ENCODE results near the gene ZNF75A. TPM values are rescaled to one million over a fixed set of nuclear protein-coding genes. Genes with fewer than 3 reads are reported as not detected.
A peak's percentile ranks its signal among the peaks of the same experiment; 100 is the strongest.

Gene ZNF75A
- total and polyA plus RNA-seq, 9 of the 15 experiments (the other 6 are each of a cell fraction or from before 2014, with no cell fraction given), result 7.2 to 24.5 (median 17.1) TPM

DNA sequence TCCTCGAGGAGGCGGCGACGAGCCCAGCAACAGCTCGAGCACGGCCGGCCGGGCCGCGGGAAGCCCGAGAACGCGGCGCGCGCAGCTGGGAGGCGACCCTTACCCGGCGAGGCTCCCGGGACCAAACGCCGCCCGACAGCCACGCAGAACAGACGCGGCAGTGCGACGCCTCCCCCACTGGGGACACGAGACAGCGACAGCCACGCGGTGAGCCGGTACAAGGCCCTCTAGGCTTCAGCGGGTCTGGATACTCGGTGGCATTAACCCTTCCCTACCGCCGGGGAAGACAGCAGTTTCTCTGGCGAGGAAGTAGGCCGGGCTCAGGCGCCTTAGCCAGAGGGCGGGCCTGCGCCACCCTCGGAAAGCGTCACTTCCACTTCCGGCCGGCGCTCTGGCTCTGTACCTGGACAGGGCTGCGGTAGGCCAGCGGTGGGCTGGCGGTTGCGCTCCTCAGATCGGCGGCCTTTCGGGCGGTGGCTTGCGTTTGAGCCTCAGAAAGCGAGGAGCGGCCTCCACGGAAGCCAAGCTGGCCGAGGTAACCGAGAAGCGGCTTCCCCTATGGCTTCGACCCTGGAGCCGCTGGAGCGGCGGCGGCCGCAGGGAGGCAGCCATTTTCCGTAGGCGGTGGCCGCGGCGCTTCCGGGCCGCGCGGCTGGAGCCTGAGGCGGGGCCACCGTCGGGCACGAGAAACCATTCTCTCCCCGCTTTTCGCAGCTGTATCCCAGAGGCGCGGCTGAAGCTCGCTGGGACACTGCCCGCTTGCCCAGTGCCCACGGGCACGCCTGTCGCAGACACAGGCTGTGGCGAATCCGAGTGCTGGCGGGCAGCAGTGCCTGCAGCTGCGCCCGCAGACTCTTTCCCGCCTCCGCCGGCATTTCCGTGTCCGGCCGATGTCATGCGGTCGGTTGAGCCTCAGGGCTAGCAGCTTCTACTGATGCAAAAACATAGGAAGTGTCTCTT lies at the start of gene ZNF75A, which contains the start of gene TIGD7 (continued):
- TF ChIP-seq, protein P1, sequence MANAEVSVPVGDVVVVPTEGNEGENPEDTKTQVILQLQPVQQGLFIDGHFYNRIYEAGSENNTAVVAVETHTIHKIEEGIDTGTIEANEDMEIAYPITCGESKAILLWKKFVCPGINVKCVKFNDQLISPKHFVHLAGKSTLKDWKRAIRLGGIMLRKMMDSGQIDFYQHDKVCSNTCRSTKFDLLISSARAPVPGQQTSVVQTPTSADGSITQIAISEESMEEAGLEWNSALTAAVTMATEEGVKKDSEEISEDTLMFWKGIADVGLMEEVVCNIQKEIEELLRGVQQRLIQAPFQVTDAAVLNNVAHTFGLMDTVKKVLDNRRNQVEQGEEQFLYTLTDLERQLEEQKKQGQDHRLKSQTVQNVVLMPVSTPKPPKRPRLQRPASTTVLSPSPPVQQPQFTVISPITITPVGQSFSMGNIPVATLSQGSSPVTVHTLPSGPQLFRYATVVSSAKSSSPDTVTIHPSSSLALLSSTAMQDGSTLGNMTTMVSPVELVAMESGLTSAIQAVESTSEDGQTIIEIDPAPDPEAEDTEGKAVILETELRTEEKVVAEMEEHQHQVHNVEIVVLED (CRISPR knock-in tag; IDR thresholded peaks at IDR 0.05), result peak; percentile 40; the same call in 1 of the 2 replicates
- TF ChIP-seq SMAD1 (IDR thresholded peaks at IDR 0.05; ENCODE audit: low read depth, low read length, partially characterized antibody) (no peak), ETV1 (tag; conservative IDR thresholded peaks at IDR 0.05; ENCODE audit: low read depth) (peak; percentile 80), POLR2AphosphoS5 (IDR thresholded peaks at IDR 0.05; ENCODE audit: control insufficient read depth, insufficient read depth, low read depth, low read length) (peak; percentile 60), ETS2 (tag; IDR thresholded peaks at IDR 0.05; ENCODE audit: borderline replicate concordance, poor library complexity, severe bottlenecking) (no peak), KLF6 (CRISPR knock-in tag; IDR thresholded peaks at IDR 0.05; ENCODE audit: borderline replicate concordance) (no peak; the same call in 1 of the 2 replicates), KDM4B (IDR thresholded peaks at IDR 0.05; ENCODE audit: borderline replicate concordance in 2 of 2, low read depth in 1 of 2) (no peak), FOXA1 (IDR thresholded peaks at IDR 0.05; ENCODE audit: borderline replicate concordance) (no peak), POLR2H (tag; IDR thresholded peaks at IDR 0.05; ENCODE audit: low read depth) (peak; percentile 84), KDM2B (CRISPR knock-in tag; IDR thresholded peaks at IDR 0.05) (no peak), ZNF184 (CRISPR knock-in tag; IDR thresholded peaks at IDR 0.05) (no peak), CBX8 (IDR thresholded peaks at IDR 0.05; ENCODE audit: borderline replicate concordance, extremely low read depth, low read depth, low read length, poor library complexity, severe bottlenecking) (no peak), ZNF175 (CRISPR knock-in tag; IDR thresholded peaks at IDR 0.05; ENCODE audit: low read depth) (no peak)
- TF ChIP-seq, protein P2, sequence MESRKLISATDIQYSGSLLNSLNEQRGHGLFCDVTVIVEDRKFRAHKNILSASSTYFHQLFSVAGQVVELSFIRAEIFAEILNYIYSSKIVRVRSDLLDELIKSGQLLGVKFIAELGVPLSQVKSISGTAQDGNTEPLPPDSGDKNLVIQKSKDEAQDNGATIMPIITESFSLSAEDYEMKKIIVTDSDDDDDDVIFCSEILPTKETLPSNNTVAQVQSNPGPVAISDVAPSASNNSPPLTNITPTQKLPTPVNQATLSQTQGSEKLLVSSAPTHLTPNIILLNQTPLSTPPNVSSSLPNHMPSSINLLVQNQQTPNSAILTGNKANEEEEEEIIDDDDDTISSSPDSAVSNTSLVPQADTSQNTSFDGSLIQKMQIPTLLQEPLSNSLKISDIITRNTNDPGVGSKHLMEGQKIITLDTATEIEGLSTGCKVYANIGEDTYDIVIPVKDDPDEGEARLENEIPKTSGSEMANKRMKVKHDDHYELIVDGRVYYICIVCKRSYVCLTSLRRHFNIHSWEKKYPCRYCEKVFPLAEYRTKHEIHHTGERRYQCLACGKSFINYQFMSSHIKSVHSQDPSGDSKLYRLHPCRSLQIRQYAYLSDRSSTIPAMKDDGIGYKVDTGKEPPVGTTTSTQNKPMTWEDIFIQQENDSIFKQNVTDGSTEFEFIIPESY (CRISPR knock-in tag; IDR thresholded peaks at IDR 0.05), result peak; percentile 80
- TF ChIP-seq, protein P3, sequence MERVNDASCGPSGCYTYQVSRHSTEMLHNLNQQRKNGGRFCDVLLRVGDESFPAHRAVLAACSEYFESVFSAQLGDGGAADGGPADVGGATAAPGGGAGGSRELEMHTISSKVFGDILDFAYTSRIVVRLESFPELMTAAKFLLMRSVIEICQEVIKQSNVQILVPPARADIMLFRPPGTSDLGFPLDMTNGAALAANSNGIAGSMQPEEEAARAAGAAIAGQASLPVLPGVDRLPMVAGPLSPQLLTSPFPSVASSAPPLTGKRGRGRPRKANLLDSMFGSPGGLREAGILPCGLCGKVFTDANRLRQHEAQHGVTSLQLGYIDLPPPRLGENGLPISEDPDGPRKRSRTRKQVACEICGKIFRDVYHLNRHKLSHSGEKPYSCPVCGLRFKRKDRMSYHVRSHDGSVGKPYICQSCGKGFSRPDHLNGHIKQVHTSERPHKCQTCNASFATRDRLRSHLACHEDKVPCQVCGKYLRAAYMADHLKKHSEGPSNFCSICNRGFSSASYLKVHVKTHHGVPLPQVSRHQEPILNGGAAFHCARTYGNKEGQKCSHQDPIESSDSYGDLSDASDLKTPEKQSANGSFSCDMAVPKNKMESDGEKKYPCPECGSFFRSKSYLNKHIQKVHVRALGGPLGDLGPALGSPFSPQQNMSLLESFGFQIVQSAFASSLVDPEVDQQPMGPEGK (CRISPR knock-in tag; IDR thresholded peaks at IDR 0.05; ENCODE audit: borderline replicate concordance), result no peak
- TF ChIP-seq, protein P4, sequence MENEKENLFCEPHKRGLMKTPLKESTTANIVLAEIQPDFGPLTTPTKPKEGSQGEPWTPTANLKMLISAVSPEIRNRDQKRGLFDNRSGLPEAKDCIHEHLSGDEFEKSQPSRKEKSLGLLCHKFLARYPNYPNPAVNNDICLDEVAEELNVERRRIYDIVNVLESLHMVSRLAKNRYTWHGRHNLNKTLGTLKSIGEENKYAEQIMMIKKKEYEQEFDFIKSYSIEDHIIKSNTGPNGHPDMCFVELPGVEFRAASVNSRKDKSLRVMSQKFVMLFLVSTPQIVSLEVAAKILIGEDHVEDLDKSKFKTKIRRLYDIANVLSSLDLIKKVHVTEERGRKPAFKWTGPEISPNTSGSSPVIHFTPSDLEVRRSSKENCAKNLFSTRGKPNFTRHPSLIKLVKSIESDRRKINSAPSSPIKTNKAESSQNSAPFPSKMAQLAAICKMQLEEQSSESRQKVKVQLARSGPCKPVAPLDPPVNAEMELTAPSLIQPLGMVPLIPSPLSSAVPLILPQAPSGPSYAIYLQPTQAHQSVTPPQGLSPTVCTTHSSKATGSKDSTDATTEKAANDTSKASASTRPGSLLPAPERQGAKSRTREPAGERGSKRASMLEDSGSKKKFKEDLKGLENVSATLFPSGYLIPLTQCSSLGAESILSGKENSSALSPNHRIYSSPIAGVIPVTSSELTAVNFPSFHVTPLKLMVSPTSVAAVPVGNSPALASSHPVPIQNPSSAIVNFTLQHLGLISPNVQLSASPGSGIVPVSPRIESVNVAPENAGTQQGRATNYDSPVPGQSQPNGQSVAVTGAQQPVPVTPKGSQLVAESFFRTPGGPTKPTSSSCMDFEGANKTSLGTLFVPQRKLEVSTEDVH (IDR thresholded peaks at IDR 0.05; ENCODE audit: low read depth, partially characterized antibody), result peak; percentile 44
